H1 (cell line): ENCODE data around the gene SMOC2. TPM values are rescaled to one million over a fixed set of nuclear protein-coding genes. Genes with fewer than 3 reads are reported as not detected.

Experiments
- E2F6 ChIP-seq: IDR thresholded peaks from 2 replicates; pipeline ENCODE4 v1.6.1; 2012; ENCODE audit warnings: inconsistent platforms
- polyA plus RNA-seq, 7 experiments: library from polyadenylated mRNA; depleted of rRNA in 3 of 7; stranded (reverse) in 5 of 7; unstranded in 2 of 7; fragments of >200 nt in 5 of 7; fragments of 200-250 nt in 2 of 7; gene quantifications; 1 replicate in 5 of 7; 2 replicates in 1 of 7; 4 replicates in 1 of 7; pipeline versions ENCODE4 v1.2.1 to v1.2.3, GENCODE V29; 2011 to 2013; ENCODE audit warnings: missing spikeins in 2 of 7, mixed read lengths in 2 of 7
- total RNA-seq: library from RNA; stranded (reverse); fragmentation: NEBNext Ultra II Directional; extraction: Animal tissue kit (Norgen Biotek cat#: 25700); gene quantifications from 2 replicates; pipeline ENCODE4 v1.2.1, GENCODE V29; 2021

The SMOC2 gene
- total and polyA plus RNA-seq, 2 of the 8 experiments (the other 6 are each of a cell fraction or from before 2014, with no cell fraction given): 7.7 to 8.5 TPM

- no peak for TF ChIP-seq E2F6
Observed at GRCh38 chr6:168686029-168686738, 245.2 kb downstream of the SMOC2 start (continued).
